ENCODE results near the gene VMAC. TPM values are rescaled to one million over a fixed set of nuclear protein-coding genes. Genes with fewer than 3 reads are reported as not detected.

VMAC gene
- total and polyA plus RNA-seq, 2 of the 13 experiments (the other 11 are each of a cell fraction or from before 2014, with no cell fraction given): 2.4 TPM

GRCh38 chr19:5891938-5892771 is 12.5 kb upstream of the VMAC start (continued):
- no peak; the same call in 1 of the 2 replicates for TF ChIP-seq CBX5 (CRISPR knock-in tag; IDR thresholded peaks at IDR 0.05; ENCODE audit: borderline replicate concordance)
- TF ChIP-seq ARNT2 (CRISPR knock-in tag; IDR thresholded peaks at IDR 0.05; ENCODE audit: low read depth): peak; percentile 68; the same call in 1 of the 2 replicates
- no peak; the same call in 1 of the 2 replicates for TF ChIP-seq SOX5 (CRISPR knock-in tag; IDR thresholded peaks at IDR 0.05; ENCODE audit: borderline replicate concordance)
- TF ChIP-seq, protein P1, sequence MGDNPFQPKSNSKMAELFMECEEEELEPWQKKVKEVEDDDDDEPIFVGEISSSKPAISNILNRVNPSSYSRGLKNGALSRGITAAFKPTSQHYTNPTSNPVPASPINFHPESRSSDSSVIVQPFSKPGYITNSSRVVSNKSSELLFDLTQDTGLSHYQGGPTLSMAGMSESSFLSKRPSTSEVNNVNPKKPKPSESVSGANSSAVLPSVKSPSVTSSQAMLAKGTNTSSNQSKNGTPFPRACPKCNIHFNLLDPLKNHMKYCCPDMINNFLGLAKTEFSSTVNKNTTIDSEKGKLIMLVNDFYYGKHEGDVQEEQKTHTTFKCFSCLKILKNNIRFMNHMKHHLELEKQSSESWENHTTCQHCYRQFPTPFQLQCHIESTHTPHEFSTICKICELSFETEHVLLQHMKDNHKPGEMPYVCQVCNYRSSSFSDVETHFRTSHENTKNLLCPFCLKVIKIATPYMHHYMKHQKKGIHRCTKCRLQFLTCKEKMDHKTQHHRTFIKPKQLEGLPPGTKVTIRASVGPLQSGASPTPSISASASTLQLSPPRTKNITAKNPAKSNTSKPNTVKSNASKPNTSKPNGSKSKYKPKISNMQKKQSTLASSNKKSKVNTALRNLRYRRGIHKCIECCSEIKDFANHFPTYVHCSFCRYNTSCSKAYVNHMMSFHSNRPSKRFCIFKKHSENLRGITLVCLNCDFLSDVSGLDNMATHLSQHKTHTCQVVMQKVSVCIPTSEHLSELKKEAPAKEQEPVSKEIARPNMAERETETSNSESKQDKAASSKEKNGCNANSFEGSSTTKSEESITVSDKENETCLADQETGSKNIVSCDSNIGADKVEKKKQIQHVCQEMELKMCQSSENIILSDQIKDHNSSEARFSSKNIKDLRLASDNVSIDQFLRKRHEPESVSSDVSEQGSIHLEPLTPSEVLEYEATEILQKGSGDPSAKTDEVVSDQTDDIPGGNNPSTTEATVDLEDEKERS (CRISPR knock-in tag; IDR thresholded peaks at IDR 0.05): no peak; the same call in 1 of the 2 replicates
- TF ChIP-seq ZFP36L2 (CRISPR knock-in tag; IDR thresholded peaks at IDR 0.05): no peak
- TF ChIP-seq ZNF777 (CRISPR knock-in tag; IDR thresholded peaks at IDR 0.05): peak; percentile 88
- TF ChIP-seq ZNF510 (CRISPR knock-in tag; IDR thresholded peaks at IDR 0.05; ENCODE audit: low read depth): no peak
- TF ChIP-seq ZNF512 (CRISPR knock-in tag; IDR thresholded peaks at IDR 0.05): no peak
- TF ChIP-seq ZNF256 (CRISPR knock-in tag; conservative IDR thresholded peaks at IDR 0.05): no peak
- TF ChIP-seq SRF (IDR thresholded peaks at IDR 0.05; ENCODE audit: low read depth, low read length): no peak
- TF ChIP-seq ZNF543 (CRISPR knock-in tag; IDR thresholded peaks at IDR 0.05): no peak
- no peak for TF ChIP-seq KLF9 (CRISPR knock-in tag; IDR thresholded peaks at IDR 0.05; ENCODE audit: low read depth)
- TF ChIP-seq ELF3 (CRISPR knock-in tag; IDR thresholded peaks at IDR 0.05): 0 out of 2 replicates have a peak, but pooled peaks have one; percentile 20
- peak; percentile 63; the same call in 1 of the 2 replicates for TF ChIP-seq ZNF350 (CRISPR knock-in tag; IDR thresholded peaks at IDR 0.05; ENCODE audit: borderline replicate concordance, low read depth)
- no peak for TF ChIP-seq PAWR (CRISPR knock-in tag; IDR thresholded peaks at IDR 0.05; ENCODE audit: borderline replicate concordance)
- TF ChIP-seq ZNF430 (CRISPR knock-in tag; IDR thresholded peaks at IDR 0.05): no peak
- no peak for TF ChIP-seq HMGA1 (CRISPR knock-in tag; conservative IDR thresholded peaks at IDR 0.05)
- no peak for TF ChIP-seq ZNF549 (CRISPR knock-in tag; IDR thresholded peaks at IDR 0.05)
- no peak for TF ChIP-seq KDM4B (CRISPR knock-in tag; IDR thresholded peaks at IDR 0.05)
- TF ChIP-seq FOXC1 (CRISPR knock-in tag; IDR thresholded peaks at IDR 0.05; ENCODE audit: borderline replicate concordance): peak; percentile 78
